Glutamatergic neuron (in vitro differentiated cells): ENCODE measurements around the gene ERCC3. TPM values are rescaled to one million over a fixed set of nuclear protein-coding genes. Genes with fewer than 3 reads are reported as not detected.

ENCODE experiments used
- DNase-seq: peaks from one replicate; pipeline ENCODE4 v3.0.0; 2022
- H3K27ac Mint-ChIP-seq: one replicate; pipeline ENCODE4 v1.8.0; 2020; ENCODE audit warnings: mild to moderate bottlenecking, mixed read lengths, inconsistent platforms; ENCODE audit not compliant: unreplicated experiment
- H3K27me3 Mint-ChIP-seq: one replicate; pipeline ENCODE4 v1.8.0; 2020; ENCODE audit warnings: mild to moderate bottlenecking, moderate library complexity, mixed read lengths, inconsistent platforms; ENCODE audit not compliant: unreplicated experiment
- H3K36me3 Mint-ChIP-seq: one replicate; pipeline ENCODE4 v1.8.0; 2020; ENCODE audit warnings: mild to moderate bottlenecking, mixed read lengths, inconsistent platforms; ENCODE audit not compliant: unreplicated experiment
- H3K4me1 Mint-ChIP-seq: one replicate; pipeline ENCODE4 v1.8.0; 2020; ENCODE audit warnings: mild to moderate bottlenecking, low read depth, mixed read lengths, inconsistent platforms; ENCODE audit not compliant: unreplicated experiment
- H3K4me3 Mint-ChIP-seq: one replicate; pipeline ENCODE4 v1.8.0; 2020; ENCODE audit warnings: mild to moderate bottlenecking, mixed read lengths, inconsistent platforms; ENCODE audit not compliant: unreplicated experiment
- H3K9me3 Mint-ChIP-seq: one replicate; pipeline ENCODE4 v1.8.0; 2020; ENCODE audit warnings: mild to moderate bottlenecking, moderate library complexity, mixed read lengths, inconsistent platforms; ENCODE audit not compliant: unreplicated experiment
- CTCF ChIP-seq: fragments of 200-600 bp; sonication (generic); IDR thresholded peaks from one replicate; pipeline ENCODE4 v1.5.0; 2021; ENCODE audit not compliant: partially characterized antibody, unreplicated experiment
- total RNA-seq: library from RNA; stranded (reverse); fragmentation: NEBNext Ultra II Directional; extraction: Animal tissue kit (Norgen Biotek cat#: 25700); gene quantifications from one replicate; pipeline ENCODE4 v1.2.1, GENCODE V29; 2021; ENCODE audit not compliant: unreplicated experiment

The ERCC3 gene
- total RNA-seq, 1 donor from 2014 or later = 54.0 TPM

- Mint-ChIP-seq H3K36me3 (no peaks in the 10 kb centered on the region), H3K4me3 (peak within 1 kb of the TSS; percentile 92), H3K4me1 (peaks cover 2% of the 10 kb centered on the region), H3K9me3 (peaks cover 6% of the 10 kb centered on the region), H3K27me3 (peaks cover 12% of the 10 kb centered on the region), H3K27ac (peak within 1 kb of the TSS; percentile 79)
- peak; percentile 43 for DNase-seq
- TF ChIP-seq CTCF = no peak
Measured at GRCh38 chr2:127220102-127220767, 73.7 kb downstream of the ERCC3 start, which contains the start of gene CYP27C1. CYP27C1 (minus strand) TSS chr2:127220299; CDS start chr2:127220270, 29 bp downstream.

DNA sequence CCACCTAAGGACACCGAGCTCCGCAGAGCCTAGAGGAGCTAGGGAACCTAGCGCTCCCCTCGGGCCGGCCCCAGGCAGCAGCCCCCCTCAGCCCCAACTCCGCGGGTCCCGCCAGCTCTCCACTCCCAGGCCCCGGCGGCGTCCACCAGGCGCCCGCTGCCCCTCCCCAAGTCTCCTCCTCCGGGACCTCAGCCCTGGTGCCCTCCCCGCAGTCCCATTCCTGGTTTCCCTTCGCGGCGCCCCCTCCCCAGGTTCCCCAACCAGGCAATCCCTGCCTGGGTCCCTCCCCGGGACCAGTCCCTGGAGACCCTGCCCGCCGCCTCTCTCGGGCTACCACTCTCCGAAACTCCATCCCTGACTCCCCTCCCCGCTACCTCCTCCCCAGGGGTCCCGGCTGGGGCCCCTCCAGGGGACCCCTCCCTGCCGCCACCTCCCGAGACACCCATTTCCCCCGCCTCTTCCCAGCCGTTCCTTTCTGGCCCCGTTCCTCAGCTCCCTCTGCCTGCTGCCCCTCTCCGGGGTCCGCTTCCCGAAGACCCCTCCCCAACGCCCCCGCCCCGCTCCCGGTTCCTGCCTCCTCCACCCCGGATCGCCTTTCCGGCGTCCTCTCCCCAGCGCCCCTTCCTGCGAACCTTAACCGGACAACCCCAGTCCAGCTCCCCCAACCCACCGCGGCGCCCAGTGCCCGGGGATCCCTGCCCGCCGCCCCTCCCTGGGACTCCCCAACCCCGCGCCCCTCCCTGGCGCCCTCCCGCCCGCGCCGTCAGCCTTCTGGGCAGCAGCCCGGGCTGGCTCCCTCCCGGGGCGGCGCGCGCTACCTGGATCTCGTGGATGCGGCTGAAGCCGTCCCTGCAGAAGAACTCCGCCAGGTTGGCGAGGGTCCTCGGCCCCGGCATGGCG is 74.5 kb downstream of the ERCC3 start:
- Mint-ChIP-seq H3K27ac (no peak overlapping the region), H3K27me3 (peaks cover 12% of the 10 kb centered on the region)
- TF ChIP-seq CTCF = peak; percentile 9

GRCh38 chr2:127218812-127219170 is 75.2 kb downstream of the ERCC3 start:
- H3K36me3 Mint-ChIP-seq = no peaks in the 10 kb centered on the region
- H3K4me1 Mint-ChIP-seq = peaks cover 2% of the 10 kb centered on the region
- no peak overlapping the region for H3K27ac Mint-ChIP-seq
- H3K27me3 Mint-ChIP-seq = peaks cover 12% of the 10 kb centered on the region
- no peak for TF ChIP-seq CTCF
- peak overlapping the region; percentile 86 for H3K4me3 Mint-ChIP-seq
- peak; percentile 26 for DNase-seq
- H3K9me3 Mint-ChIP-seq = peaks cover 6% of the 10 kb centered on the region

More for the DNA sequence above, 74.5 kb downstream of the ERCC3 start:
- peak; percentile 59 for DNase-seq
- Mint-ChIP-seq H3K4me3 (peak overlapping the region; percentile 86), H3K9me3 (peaks cover 6% of the 10 kb centered on the region), H3K36me3 (no peaks in the 10 kb centered on the region), H3K4me1 (peaks cover 2% of the 10 kb centered on the region)

GRCh38 chr2:127217470-127218325 is 76.2 kb downstream of the ERCC3 start:
- no peak for DNase-seq
- Mint-ChIP-seq H3K9me3 (peaks cover 9% of the 10 kb centered on the region), H3K36me3 (no peaks in the 10 kb centered on the region), H3K27me3 (peaks cover 12% of the 10 kb centered on the region), H3K4me1 (peaks cover 2% of the 10 kb centered on the region), H3K27ac (no peak overlapping the region), H3K4me3 (peak overlapping the region; percentile 86)
- TF ChIP-seq CTCF = no peak
